ENCODE measurements around the gene BAIAP2.

The BAIAP2 gene

GRCh38 chr17:81092518-81093095 is 57.7 kb downstream of the BAIAP2 start:
- DNase-seq, result no peak

- DNase-seq, result no peak
Observed at GRCh38 chr17:81093619-81094508, 58.9 kb downstream of the BAIAP2 start.

GRCh38 chr17:81094509-81095382 is 59.8 kb downstream of the BAIAP2 start:
- DNase-seq, result peak; percentile 100

- DNase-seq, result peak; percentile 17
Observed at GRCh38 chr17:81095383-81095762, 60.4 kb downstream of the BAIAP2 start.

- no peak for DNase-seq
Observed at GRCh38 chr17:81096741-81097133, 61.8 kb downstream of the BAIAP2 start.

GRCh38 chr17:81097134-81097942 is 62.4 kb downstream of the BAIAP2 start:
- DNase-seq, result peak; percentile 77

- peak; percentile 37 for DNase-seq
Observed at GRCh38 chr17:81097943-81098308, 63.0 kb downstream of the BAIAP2 start.

GRCh38 chr17:81099888-81100287 is 64.9 kb downstream of the BAIAP2 start:
- no peak for DNase-seq

- DNase-seq, result no peak
Observed at GRCh38 chr17:81100668-81101067, 65.7 kb downstream of the BAIAP2 start.

- DNase-seq, result peak; percentile 63
Observed at GRCh38 chr17:81101614-81102306, 66.8 kb downstream of the BAIAP2 start.

- DNase-seq, result no peak
Observed at GRCh38 chr17:81102352-81102751, 67.4 kb downstream of the BAIAP2 start.

GRCh38 chr17:81102869-81103268 is 67.9 kb downstream of the BAIAP2 start:
- DNase-seq, result no peak

GRCh38 chr17:81103379-81103778 is 68.4 kb downstream of the BAIAP2 start:
- DNase-seq, result no peak

- DNase-seq, result no peak
Observed at GRCh38 chr17:81106716-81107115, 71.8 kb downstream of the BAIAP2 start.

- no peak for DNase-seq
Observed at GRCh38 chr17:81108220-81108619, 73.3 kb downstream of the BAIAP2 start.

- DNase-seq, result no peak
Observed at GRCh38 chr17:81109957-81110356, 75.0 kb downstream of the BAIAP2 start.

- no peak for DNase-seq
Observed at GRCh38 chr17:81110488-81111040, 75.6 kb downstream of the BAIAP2 start.

GRCh38 chr17:81111066-81111465 is 76.1 kb downstream of the BAIAP2 start:
- DNase-seq, result no peak

- DNase-seq, result no peak
Observed at GRCh38 chr17:81112450-81112849, 77.5 kb downstream of the BAIAP2 start.

- no peak for DNase-seq
Observed at GRCh38 chr17:81113158-81113724, 78.3 kb downstream of the BAIAP2 start.

- no peak for DNase-seq
Observed at GRCh38 chr17:81114351-81115093, 79.6 kb downstream of the BAIAP2 start.

Data from fibroblast of skin of right quadriceps (primary cell).